ENCODE data around the gene EXOSC10.

- no peak for TF ChIP-seq CTCF (optimal IDR thresholded peaks at IDR 0.05 in 1 of 3, IDR thresholded peaks at IDR 0.05 in 1 of 3, conservative IDR thresholded peaks at IDR 0.05 in 1 of 3; ENCODE audit: extremely low read depth in 1 of 3, insufficient read depth in 2 of 3, low read length in 3 of 3)
- TF ChIP-seq EZH2 (IDR thresholded peaks at IDR 0.05; ENCODE audit: low read length), result no peak
Measured at GRCh38 chr1:11080931-11081330, 18.7 kb downstream of the EXOSC10 start.

Data from keratinocyte (primary cell).